ENCODE data around the gene RELN.
"Not testable (repeated sequence)": the region's sequence is repeated elsewhere in the genome, so short reads cannot be mapped to it uniquely, and the experiment has no call there.

The RELN gene

DNA sequence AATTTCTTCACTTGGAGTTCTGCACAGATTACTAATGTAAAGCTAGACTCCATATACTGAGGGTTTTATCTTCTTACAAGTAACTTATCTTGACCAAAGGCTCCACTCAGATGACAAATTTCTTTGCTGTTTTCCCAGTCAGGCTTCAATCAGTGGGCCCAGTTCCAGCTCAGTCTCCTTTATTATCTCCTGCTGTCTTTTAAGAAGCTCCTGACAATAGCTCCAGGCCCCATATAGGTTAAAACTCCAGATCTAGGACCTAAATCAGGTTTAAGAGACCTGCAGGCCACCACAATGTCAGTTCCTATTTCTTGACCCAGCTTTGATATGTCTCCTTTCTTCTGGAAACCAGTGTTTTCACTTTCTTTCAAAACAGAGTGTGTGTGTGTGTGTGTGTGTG is 165.2 kb downstream of the RELN start:
- no peak for DNase-seq

DNA sequence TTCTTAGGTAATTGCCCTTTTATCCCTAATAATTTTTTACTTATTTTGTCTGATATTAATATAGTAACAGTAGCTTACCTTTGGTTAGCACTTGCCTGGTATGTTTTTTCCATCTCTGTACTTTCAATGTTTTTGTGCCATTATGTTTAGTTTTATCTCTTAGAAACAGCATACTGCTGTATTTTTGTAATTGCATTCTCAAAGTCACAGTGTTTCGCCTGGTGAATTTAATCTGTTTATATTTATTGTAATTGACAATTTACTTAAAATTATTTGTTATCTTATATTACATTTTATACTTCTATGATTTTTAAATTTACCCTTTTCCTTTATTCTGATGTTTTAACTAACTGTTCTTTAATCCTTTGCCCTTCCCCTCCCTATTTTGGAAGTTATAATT is 166.4 kb downstream of the RELN start:
- no peak for DNase-seq

DNA sequence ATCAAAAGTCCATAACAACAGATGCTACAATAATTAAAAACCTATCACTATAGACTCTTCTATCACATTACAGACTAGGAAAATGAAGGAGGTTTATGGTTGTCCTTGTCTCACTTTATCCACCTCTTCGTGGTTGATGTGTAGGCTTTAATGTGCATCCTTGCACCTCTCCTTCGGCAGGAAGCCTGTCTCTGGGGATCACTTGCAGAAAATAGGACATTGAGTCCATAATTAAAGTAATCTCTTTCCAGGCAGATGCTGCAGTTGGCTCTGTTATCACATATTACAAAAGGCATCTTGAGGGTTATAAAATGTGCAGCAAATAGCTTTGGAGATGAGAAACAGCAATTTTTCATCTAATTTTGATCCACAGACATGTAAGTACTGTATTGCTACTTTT is 168.4 kb downstream of the RELN start:
- DNase-seq: no peak

DNA sequence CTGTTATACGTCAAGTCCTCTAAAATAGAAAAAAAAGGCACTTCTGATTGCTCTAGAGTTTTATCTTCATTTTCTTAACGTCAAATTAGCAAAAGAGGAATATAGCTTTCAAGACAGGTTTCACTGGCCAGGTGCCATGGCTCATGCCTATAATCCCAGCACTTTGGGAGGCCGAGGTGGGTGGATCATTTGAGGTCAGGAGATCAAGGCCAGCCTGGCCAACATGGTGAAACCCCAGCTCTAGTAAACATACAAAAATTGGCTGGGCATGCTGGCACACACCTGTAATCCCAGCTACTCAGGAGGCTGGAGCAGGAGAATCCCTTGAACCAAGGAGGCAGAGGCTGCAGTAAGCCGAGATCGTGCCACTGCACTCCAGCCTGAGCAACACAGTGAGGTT is 173.5 kb downstream of the RELN start:
- DNase-seq: not testable (repeated sequence)

- no peak for DNase-seq
These were observed 175.5 kb downstream of the RELN start for GRCh38 chr7:103813970-103814369.

DNA sequence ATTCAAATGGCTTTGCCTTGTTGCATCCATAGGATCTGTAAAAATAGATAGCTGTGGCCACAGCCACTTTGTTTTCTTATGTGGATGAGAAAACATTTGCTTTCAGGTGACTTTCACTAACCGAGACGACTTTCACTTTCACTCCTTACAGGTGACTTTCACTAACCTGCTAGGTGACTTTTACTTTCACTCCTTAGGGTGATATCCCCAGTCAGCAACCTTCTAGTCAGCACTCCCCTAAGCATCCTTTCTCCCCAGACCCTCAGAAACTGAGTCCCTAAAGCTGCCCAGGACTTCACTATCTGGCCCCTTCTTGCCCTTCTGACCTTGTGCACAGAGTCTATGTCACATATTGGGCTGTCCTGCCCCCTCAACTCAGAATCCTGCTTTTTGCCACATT is 177.5 kb downstream of the RELN start:
- DNase-seq: no peak

DNA sequence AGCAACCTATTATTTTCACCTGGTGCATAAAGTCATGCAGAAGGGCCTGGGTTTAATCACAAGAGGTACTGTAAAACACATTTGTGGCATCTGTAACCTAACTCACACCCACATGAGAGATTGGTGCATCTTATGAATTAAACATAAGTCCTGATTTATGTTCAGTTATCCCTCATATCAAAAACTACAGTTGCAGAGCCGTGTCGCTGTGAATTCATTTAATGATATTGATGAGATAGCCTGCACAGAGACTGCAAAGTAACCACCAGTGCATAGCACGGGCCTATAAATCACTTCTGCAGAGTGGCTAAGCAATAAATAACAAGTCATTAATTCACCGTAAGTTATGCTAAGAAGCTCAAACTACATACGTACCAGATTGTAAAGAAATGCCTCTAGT is 178.2 kb downstream of the RELN start:
- no peak for DNase-seq

- DNase-seq: no peak
These were observed 179.2 kb downstream of the RELN start for GRCh38 chr7:103810112-103810744.

- DNase-seq: no peak
These were observed 180.0 kb downstream of the RELN start for GRCh38 chr7:103809229-103809994.

DNA sequence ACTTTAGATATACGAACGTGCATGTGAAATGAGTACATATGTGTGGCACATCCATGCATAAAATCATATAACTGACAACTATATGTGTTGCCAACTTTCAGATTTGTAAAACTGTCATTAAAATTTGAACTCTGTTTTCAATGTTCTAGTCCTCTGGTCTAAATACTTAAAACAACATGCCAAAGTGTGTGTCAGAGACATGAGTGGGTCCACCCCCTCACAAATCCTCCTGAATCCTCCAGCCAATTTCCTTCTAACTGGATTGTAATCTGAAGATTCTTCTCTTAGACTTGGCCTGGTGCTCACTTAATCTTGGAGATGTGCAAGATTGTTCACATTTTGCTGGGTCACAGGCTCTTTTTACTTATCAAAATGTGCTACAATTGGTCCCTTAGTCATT is 184.1 kb downstream of the RELN start:
- no peak for DNase-seq

DNA sequence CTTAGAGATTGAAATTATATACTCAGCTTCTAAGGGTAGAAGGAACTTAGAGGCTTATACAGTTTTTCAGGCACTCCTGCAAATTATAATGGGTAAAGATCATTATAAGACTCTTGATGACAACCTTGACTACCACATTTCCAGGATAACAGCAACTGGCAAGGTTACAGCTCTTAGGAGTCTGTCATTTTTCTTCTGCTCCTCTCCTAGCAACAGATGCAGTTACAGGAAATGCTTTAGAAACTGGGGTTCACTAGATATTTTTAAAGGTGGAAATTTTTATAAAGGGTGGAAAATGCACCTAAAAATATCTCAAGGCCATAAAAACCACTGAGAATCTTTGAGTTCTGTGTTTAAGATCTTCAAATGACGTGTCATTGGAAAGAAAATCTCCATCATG is 185.8 kb downstream of the RELN start:
- no peak for DNase-seq

DNA sequence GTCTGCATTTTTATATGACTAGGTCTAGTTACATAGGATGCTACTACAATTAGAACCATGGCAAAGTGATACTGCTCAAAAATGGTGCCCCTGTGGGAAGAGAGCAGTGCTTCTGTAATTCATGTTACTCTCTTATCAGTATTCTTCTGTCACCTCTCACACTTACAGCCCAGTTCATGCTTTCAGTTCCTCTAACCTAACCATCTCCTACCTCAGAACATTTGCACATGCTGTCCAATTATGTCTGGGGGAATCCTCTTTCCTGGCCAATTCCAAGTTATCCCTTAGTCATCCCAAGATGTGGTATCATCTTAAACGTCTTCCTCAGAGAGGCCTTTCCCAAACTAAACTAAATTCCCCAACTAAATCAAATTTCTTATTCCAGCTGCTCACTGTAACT is 190.2 kb downstream of the RELN start:
- DNase-seq: no peak

GRCh38 chr7:103797647-103798307 is 191.7 kb downstream of the RELN start:
- no peak for DNase-seq

DNA sequence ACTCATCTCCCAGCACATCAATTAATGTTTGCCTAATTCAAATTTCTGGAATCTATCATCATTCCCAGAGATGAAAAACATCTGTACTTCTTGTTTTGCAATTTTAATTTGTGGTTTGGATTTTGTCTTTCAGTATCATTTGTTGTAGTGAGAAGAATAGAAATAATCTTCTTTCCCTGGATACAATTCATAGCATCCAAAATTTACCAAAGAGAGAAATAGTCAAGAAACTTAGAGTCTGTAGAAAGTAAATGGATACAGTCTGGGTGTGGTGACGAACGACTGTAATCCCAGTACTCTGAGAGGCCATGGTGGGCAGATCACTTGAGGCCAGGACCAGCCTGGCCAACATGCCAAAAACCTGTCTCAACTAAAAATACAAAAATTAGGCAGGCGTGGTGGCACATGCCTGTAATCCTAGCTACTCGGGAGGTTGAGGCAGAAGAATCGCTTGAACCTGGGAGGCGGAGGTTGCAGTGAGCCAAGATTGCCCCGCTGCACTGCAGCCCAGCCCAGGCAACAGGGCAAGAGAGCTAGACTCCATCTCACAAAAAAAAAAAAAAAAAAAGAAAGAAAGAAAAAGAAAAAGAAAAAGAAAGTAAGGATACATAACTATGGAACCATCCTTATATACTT is 193.0 kb downstream of the RELN start:
- no peak for DNase-seq

DNA sequence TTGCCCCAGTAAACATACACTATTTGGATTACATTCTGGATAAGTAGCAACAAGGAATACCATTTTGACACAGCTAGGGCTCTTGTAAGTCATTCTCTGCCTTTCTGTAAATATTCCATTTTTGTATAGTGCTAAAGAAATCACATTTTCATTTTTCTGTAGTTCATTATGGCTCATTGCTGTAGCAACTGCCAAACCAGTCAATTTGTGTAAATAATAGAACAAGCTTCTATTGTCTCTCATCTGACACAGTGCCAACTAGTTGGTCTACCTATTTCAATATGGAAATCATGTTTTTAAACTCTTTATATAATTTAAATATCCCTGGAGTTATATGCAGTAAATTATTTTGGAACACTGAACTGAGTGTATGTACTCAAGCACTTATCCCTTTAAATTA is 193.7 kb downstream of the RELN start:
- DNase-seq: no peak

GRCh38 chr7:103795107-103795506 is 194.4 kb downstream of the RELN start:
- no peak for DNase-seq

- no peak for DNase-seq
These were observed 195.0 kb downstream of the RELN start for GRCh38 chr7:103794424-103794823.

GRCh38 chr7:103793614-103794013 is 195.8 kb downstream of the RELN start:
- no peak for DNase-seq

GRCh38 chr7:103791894-103792293 is 197.6 kb downstream of the RELN start:
- DNase-seq: no peak

GRCh38 chr7:103787041-103787440 is 202.4 kb downstream of the RELN start:
- DNase-seq: not testable (repeated sequence)

GRCh38 chr7:103784646-103785286 is 204.7 kb downstream of the RELN start:
- no peak for DNase-seq

- DNase-seq: no peak
These were observed 208.0 kb downstream of the RELN start for GRCh38 chr7:103781409-103781808.

GRCh38 chr7:103780561-103780960 is 208.9 kb downstream of the RELN start:
- not testable (repeated sequence) for DNase-seq

All from stimulated activated CD8-positive, alpha-beta memory T cell treated with anti-CD3 and anti-CD28 coated beads, Interleukin-4, amount 100 ng/mL, for 48 hours (primary cell).